K562 (cell line): ENCODE data around the gene YES1.

Source experiments
- ATF7 ChIP-seq: fragments of 450-650 bp; IDR thresholded peaks from 2 replicates; pipeline ENCODE4 v1.7.1; 2014; ENCODE audit warnings: mild to moderate bottlenecking, moderate library complexity
- BRCA1 ChIP-seq, 2 experiments: fragments of 450-650 bp in 1 of 2; sonication (generic) in 1 of 2; formaldehyde crosslinking in 1 of 2; IDR thresholded peaks; 2 replicates each; pipeline versions ENCODE4 v1.5.0 to v1.6.1; 2017 to 2020; ENCODE audit warnings: mild to moderate bottlenecking in 1 of 2, missing genetic modification reagents in 1 of 2
- ETV5 ChIP-seq: sonication (generic); formaldehyde crosslinking; IDR thresholded peaks from 2 replicates; pipeline ENCODE4 v1.4.0; 2020; ENCODE audit warnings: low read depth, mild to moderate bottlenecking, missing genetic modification reagents
- EZH2 ChIP-seq: IDR thresholded peaks from 2 replicates; pipeline ENCODE4 v1.6.1; 2012; ENCODE audit warnings: low read depth, mild to moderate bottlenecking, inconsistent platforms, low read length, borderline replicate concordance
- MCM7 ChIP-seq, 2 experiments: fragments of 450-650 bp; IDR thresholded peaks; 2 replicates each; pipeline ENCODE4 v1.6.1; 2016 to 2018
- MXI1 ChIP-seq: IDR thresholded peaks from 2 replicates; pipeline ENCODE4 v1.6.1; 2011; ENCODE audit warnings: low read depth, mild to moderate bottlenecking, improper control_type of control experiment, low read length
- SREBF1 ChIP-seq: fragments of 150-350 bp; IDR thresholded peaks from 2 replicates; pipeline ENCODE4 v1.6.1; 2014; ENCODE audit warnings: antibody characterized with exemption, low read depth, low read length, borderline replicate concordance
- TBL1XR1 ChIP-seq, 2 experiments: IDR thresholded peaks; 2 replicates each; pipeline ENCODE4 v1.6.1; 2012; ENCODE audit warnings: improper control_type of control experiment in 2 of 2, low read length in 2 of 2, mild to moderate bottlenecking in 1 of 2
- ZNF449 ChIP-seq: fragments of 250-450 bp; sonication (Bioruptor Pico); IDR thresholded peaks from 2 replicates; pipeline ENCODE4 v1.8.0; 2022; ENCODE audit warnings: moderate library complexity, mild to moderate bottlenecking, inconsistent platforms

DNA sequence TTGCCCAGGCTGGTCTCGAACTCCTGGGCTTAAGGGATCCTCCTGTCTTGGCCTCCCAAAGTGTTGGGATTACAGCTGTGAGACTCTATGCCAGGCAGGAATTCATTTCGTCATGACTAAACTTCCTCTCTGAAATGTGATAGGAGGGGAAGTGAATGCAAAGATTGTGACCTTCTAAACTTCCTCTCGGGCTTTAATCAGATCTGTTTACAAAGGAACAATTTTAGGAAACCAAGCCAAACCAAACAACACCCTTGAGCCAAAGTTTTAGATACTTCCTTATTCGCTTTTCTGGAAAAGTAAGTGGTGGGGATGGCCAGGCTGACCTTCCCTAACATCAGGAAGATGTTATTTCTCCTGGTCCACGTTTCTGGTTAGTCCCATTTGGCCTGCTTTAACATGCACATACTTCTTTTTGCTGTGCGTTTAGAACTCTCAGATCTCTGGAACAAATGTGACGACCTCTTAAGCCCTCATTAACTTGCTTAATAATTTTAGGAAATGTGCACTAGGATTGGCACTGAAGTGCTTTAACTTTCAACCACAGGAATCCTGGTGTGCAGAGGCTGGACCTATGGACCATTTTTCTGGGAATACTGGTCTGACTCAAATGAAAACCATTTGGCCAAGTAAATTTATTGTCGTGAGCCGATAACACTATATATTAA is 33.2 kb upstream of the YES1 start:
- TF ChIP-seq MXI1: no peak
- no peak for TF ChIP-seq ZNF449 (CRISPR knock-in tag)
- TF ChIP-seq ATF7: no peak
- TF ChIP-seq SREBF1: no peak
- TF ChIP-seq BRCA1 (IDR thresholded peaks at IDR 0.05): no peak
- no peak for TF ChIP-seq BRCA1 (CRISPR knock-in tag; IDR thresholded peaks at IDR 0.05)
- no peak for TF ChIP-seq TBL1XR1 (IDR thresholded peaks at IDR 0.05; ENCODE audit: low read length in 2 of 2)
- TF ChIP-seq ETV5 (CRISPR knock-in tag): no peak
- no peak for TF ChIP-seq EZH2
- TF ChIP-seq MCM7 (IDR thresholded peaks at IDR 0.05): no peak
